ENCODE measurements around the gene TUBA1B. TPM values are rescaled to one million over a fixed set of nuclear protein-coding genes. Genes with fewer than 3 reads are reported as not detected.

Gene TUBA1B
- total and polyA plus RNA-seq, 2 of the 8 experiments (the other 6 are each of a cell fraction or from before 2014, with no cell fraction given): 2,092 to 6,837 TPM

- H3K9me3 ChIP-seq (ENCODE audit: insufficient read depth in 2 of 2, low read depth in 1 of 2, low read length in 1 of 2): no peaks in the 10 kb centered on the region
- H3K23ac ChIP-seq (ENCODE audit: insufficient read length): no peak overlapping the region
- H3K36me3 ChIP-seq (ENCODE audit: control insufficient read depth in 2 of 4, insufficient read depth in 4 of 4, low read length in 3 of 4): peaks cover 8 to 23% (median 15%) of the 10 kb centered on the region in 4 experiments; a peak in 7 of 8 replicates
- no peak overlapping the region for H4K5ac ChIP-seq (ENCODE audit: insufficient read length, low read depth, low read length)
- no peak for TF ChIP-seq SIN3A (conservative IDR thresholded peaks at IDR 0.05 in 1 of 2, IDR thresholded peaks at IDR 0.05 in 1 of 2; ENCODE audit: low read depth in 1 of 2, low read length in 2 of 2)
- H3K4ac ChIP-seq (replicated peaks; ENCODE audit: insufficient read length, low read depth, low read length): no peak overlapping the region
- POLR2A ChIA-PET (ENCODE audit: partially characterized antibody): interaction anchor here (1.0 to 4.5 kb wide), 7 partner anchors 9 to 159 kb away, joined by 3 to 39 read pairs (median 5); partner anchors contain the start of genes DHH and TUBA1B
- DNase-seq (ENCODE audit: low read depth in 1 of 2, low spot score in 2 of 2) (no peak), FAIRE-seq (no peak)
- H3K79me2 ChIP-seq (ENCODE audit: control insufficient read depth in 1 of 2, insufficient read depth in 2 of 2, low read length in 2 of 2): peaks cover 0 to 20% of the 10 kb centered on the region in 2 experiments; a peak in 2 of 4 replicates
- H2BK12ac ChIP-seq (ENCODE audit: low read depth, low read length): no peak overlapping the region
- peaks cover 3 to 20% of the 10 kb centered on the region in 2 experiments for H4K20me1 ChIP-seq (replicated peaks in 1 of 2; ENCODE audit: control insufficient read depth in 1 of 2, insufficient read depth in 2 of 2, low read length in 2 of 2)
- CTCF ChIA-PET (ENCODE audit: partially characterized antibody): interaction anchor here (0.6 to 16.2 kb wide), 12 partner anchors 10 to 183 kb away, joined by 3 to 235 read pairs (median 4); partner anchors contain the start of gene DHH
- H3K27ac ChIP-seq (ENCODE audit: low read depth, low read length): no peak overlapping the region
- H4K91ac ChIP-seq (replicated peaks; ENCODE audit: insufficient read length, low read length): no peak overlapping the region
- no peak overlapping the region for H3K18ac ChIP-seq (ENCODE audit: extremely low read depth, low read length)
- H3K9ac ChIP-seq (replicated peaks in 1 of 4; ENCODE audit: extremely low read depth in 1 of 4, low read depth in 3 of 4, low read length in 3 of 4): no peak overlapping the region
- no peaks in the 10 kb centered on the region for H3K27me3 ChIP-seq (replicated peaks in 1 of 4; ENCODE audit: control insufficient read depth in 3 of 4, extremely low read depth in 1 of 4, insufficient read depth in 3 of 4, low read length in 3 of 4)
- H3K4me3 ChIP-seq (ENCODE audit: extremely low read depth in 1 of 4, insufficient read depth in 2 of 4, low read depth in 3 of 4, low read length in 4 of 4): no peak overlapping the region
- H2BK20ac ChIP-seq (ENCODE audit: low read length): no peak overlapping the region
- peaks cover 0 to 7% (median 2%) of the 10 kb centered on the region in 4 experiments; a peak in 4 of 7 replicates for H3K4me1 ChIP-seq (replicated peaks in 1 of 4; ENCODE audit: control insufficient read depth in 3 of 4, insufficient read depth in 4 of 4, low read length in 3 of 4)
- H4K8ac ChIP-seq (ENCODE audit: extremely low read depth, insufficient read depth, low read length): no peak overlapping the region
- peaks cover 14% of the 10 kb centered on the region; the same call in 1 of the 2 replicates for H3K79me1 ChIP-seq (ENCODE audit: low read depth, low read length)
- H3K56ac ChIP-seq (replicated peaks; ENCODE audit: insufficient read length, low read depth, low read length): no peak overlapping the region
- peaks cover 4% of the 10 kb centered on the region; the same call in 1 of the 2 replicates for H3K23me2 ChIP-seq (ENCODE audit: low read depth, low read length)
- H2BK5ac ChIP-seq (ENCODE audit: low read depth, low read length): no peak overlapping the region
- 82% methylated on average over 9 of the region's 9 CpGs; no CpG with 5 or more reads in 1 of the 2 experiments for WGBS, 2 experiments (ENCODE audit: extremely low coverage in 1 of 2, insufficient coverage in 1 of 2, insufficient read length in 1 of 2, insufficient replicate concordance in 2 of 2, low coverage in 1 of 2, low lambda C conversion rate in 2 of 2, missing lambda C conversion rate in 1 of 2)
- H2BK120ac ChIP-seq (replicated peaks; ENCODE audit: low read depth, low read length): no peak overlapping the region
- no peak overlapping the region for H2AK5ac ChIP-seq (ENCODE audit: low read depth, low read length)
- H2AFZ ChIP-seq (ENCODE audit: low read length): no peak overlapping the region
- no peak overlapping the region for H3K4me2 ChIP-seq (ENCODE audit: insufficient read depth in 1 of 2, low read depth in 2 of 2, low read length in 2 of 2)
- no peak overlapping the region for H2BK15ac ChIP-seq (ENCODE audit: low read length)
- no peak overlapping the region for H3K14ac ChIP-seq (ENCODE audit: insufficient read length)
Measured at GRCh38 chr12:49105504-49106084, 25.6 kb downstream of the TUBA1B start.
